Non-pigmented ciliary epithelial cell (primary cell): ENCODE measurements around the gene MRPL21.
"Not testable (repeated sequence)": the region's sequence is repeated elsewhere in the genome, so short reads cannot be mapped to it uniquely, and the experiment has no call there.

Source experiments
- DNase-seq: peaks from one replicate; pipeline ENCODE4 v3.0.0-alpha.2; 2010; ENCODE audit warnings: low read depth

MRPL21 gene

DNA sequence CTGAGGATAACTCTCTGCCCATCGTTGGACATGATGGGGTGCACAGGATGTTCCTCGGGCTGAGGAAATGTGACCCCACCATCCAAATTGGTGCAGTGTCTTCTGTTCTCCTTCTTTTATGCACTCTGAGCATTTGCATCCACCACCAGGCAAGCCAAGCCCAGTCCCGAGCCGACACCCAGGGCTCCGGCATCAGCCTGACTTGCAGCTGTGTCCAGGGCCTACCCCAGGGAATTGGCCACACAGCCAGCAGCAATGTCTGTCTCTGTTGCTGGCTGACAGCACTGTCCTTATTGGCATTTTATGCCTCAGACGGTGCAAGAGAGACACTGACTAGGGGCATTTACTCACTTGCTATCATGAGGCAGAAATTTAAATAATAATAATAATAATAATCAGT is 36.6 kb downstream of the MRPL21 start:
- DNase-seq = no peak

DNA sequence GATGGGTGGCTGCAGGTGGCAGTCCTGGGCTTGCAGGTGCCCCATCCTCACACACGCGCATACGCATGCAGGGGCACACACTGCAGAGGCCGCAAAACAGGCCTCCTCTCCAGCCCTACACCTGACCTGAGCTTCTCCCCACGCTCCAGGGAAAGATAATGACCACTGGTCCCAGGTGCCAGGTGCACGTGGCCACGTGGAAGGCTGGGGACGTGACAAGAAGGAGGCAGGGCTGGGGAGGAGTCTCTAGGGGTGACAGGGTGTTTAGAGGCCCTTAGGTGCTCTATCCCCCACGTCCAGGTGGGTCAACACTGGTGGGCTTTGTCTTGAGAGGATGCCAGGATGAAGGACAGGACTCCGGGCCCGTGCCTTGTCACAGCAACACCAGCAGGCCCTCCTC is 38.4 kb downstream of the MRPL21 start:
- no peak for DNase-seq

DNA sequence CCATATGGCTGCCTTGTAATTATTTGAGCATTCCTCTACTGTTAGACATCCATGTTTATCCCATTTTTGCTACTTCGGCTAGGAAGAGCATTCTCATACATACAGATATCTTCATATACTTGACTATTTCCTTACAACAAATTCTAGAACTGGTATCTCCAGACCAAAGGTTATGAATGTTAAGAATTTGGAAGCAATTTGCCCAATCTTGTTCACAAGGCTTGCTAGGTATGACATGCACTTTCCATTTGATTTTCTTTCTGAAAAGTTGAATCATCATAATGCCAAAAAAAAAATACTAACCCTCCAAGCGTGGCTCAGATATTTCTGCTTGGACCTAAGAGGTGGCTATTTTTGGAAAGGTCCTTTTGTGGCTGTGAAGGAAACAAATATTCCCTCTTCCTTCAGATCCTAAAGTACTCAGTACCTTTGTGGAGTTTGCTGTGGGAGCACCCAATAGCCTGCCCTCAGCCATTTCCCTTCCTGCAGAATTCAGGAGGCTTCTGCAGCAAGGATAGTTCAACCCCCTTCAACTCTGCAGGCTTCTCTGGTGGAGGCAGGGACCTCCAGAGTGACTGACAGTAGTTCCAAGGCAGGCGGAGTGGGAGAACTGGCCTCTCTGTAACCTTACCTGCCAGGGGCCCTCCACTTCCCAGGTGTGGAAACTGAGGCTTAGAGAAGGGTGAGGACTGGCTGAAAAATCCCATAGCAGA is 39.9 kb downstream of the MRPL21 start:
- DNase-seq = no peak

DNA sequence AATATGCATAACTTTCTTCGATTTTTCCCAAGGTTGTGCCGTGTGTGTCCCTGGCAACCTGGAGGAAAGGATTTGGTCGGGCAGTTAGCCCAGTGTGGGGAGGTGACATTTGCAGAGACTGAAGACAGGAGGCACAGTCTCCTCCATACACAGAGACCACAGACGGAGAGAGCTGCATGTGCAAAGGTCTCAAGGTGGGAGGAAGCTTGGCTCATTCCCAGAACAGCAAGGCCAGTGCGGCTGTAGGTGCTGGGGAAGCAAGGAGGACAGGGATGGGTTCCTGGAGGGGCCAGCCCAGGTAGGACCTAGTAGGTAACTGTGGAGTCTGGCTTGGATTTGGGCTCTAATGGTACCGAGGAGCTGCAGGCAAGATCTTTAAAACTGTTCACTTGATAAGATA is 41.2 kb downstream of the MRPL21 start:
- no peak for DNase-seq

DNA sequence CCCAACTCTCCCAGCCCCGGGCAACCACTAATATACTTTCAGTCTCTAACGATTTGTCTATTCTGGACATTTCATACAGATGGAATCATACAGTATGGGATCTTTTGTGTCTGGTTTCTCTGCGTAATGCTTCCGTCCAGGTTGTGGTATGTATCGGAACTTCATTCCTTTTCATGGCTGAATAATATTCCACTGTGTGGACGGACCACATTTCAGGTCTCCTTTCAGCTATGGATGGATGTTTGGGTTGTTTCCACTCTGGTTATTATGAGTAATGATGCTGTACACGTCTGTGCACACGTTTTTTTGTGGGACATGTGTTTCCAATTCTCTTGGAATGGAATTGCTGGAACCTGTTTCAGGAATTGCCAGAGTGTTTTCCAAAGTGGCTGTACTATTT is 44.5 kb downstream of the MRPL21 start:
- no peak for DNase-seq

DNA sequence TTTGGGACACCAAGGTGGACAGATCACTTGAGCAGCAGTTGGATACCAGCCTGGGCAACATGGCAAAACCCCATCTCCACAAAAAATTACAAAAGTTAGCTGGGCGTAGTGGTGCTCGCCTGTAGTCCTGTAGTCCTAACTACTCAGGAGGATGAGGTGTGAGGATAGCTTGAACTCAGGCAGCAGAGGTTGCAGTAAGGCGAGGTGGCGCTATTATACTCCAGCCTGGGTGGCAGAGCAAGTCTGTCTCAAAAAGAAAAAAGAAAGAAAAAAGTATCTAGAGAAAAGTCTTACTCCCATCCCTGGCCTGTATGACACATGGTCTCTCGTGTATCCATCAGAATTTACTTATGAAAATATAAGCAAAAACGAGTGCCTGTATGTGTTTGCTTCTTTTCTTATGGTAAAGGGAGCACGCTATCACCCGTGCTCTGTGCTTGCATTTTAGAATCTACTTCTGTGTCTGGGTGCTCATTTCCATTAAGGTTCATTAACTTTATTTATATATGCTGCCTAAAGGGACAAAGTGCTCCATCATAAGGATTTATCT is 46.5 kb downstream of the MRPL21 start:
- DNase-seq = no peak

DNA sequence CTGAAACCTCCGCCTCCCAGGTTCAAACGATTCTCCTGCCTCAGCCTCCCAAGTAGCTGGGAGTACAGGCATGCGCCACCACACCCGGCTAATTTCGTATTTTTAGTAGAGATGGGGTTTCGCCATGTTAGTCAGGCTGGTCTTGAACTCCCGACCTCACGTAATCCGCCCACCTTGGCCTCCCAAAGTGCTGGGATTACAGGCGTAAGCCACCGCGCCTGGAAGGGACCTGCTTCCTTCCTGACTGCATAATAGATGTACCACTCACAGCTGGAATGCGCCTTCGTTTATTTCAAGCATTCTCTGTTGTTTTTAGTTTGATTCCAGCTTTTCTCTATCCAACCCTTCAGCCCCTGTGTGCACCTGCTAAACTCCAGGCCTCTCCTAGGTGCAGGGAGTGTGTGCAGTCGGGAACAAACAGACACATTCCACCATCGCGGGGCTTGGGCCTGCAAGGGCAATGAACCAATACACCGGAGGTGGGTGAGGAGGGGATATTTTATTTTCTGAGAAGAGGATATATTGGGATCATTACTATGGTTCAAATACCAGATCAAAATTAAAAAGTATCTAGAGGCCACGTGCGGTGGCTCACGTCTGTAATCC is 47.1 kb downstream of the MRPL21 start:
- DNase-seq = not testable (repeated sequence)

DNA sequence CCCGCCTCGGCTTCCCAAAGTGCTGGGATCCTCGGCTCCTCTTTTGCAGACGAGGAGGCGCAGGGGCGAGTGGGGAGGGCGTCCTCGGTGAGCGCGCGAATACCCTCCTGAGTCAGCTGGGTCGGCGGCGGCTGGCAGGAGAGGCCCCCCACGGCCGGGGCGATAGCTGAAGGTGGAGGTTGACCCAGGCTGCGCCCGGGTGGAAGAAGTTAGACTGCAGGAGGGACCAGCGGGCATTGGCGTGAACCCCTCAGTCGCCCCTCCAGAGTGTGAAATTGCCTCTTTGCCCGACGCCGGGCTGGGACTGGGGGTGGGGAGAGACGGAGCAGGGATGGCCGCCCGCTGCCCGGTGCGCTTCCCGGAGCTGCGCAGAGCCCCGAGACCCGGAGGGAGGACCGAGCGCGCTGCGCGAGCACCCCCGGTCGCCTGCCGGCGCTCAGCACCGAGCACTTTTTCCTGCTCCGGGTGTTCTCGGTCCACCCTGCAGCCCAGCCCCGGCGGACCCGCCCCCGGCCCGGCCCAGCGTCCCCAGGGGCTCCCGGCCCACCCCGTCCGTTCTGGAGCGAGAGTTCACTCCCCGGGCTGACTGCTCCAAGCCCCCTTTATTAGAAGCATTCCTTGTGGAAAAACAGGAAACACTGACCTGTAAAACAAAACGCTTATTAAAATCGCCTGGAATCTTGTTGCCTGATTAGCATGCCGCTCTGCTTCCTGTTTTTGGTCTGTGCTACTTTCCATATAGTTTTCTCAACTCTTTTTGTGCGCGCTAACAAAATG is 48.2 kb downstream of the MRPL21 start:
- DNase-seq = no peak

DNA sequence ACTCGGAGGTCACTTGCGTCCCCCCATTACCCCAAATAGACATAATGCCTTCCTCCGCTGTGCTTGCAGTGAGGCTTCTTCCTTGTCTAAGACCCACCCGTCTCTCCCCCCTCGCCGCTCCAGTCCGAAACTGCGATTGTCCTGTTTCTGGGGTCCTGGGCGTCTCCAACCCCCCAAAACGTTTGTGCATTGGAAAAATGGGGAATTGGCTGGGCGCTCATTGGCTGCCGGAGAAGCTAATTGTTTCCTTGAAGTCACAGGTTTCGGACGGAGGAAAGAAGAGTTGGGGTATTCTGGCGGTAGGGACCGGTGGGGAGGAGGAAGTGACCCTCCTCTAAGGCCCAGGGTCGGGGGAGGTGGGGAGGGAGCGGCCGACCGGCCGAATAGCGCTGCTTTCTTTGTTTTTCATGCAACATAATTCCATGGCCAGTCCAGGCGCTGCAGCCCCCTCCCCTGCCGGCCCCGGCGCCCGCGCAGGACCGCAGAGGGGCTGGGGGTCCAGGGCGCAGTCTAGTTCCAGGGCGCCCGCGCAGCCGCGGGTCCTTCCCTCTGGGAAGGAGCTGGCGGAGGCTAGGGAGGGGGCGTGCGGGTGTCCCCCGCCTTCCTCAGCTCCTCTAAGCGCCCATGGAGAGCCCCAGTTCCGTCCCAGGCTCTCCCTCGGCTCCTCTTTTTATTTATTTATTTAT is 49.2 kb downstream of the MRPL21 start:
- no peak for DNase-seq

DNA sequence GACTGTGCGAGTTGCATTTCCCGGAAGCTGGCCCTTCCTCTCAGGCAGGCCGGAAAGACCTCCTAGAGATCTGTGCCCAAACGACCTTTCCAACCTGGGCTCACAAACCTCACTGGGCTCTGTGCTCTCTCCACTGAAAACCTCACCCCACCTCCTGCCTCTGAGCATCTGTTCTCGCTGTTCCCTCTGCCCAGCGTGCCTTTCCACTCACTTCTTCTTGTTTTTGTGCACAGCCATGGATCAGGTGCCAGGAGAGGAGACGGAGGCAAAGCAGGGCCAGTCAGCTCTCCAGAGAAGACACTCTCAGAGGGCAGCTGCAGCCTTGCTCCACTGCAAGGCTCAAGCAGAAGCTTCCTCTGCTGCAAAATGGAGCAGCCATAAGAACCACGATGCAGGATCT is 51.0 kb downstream of the MRPL21 start:
- DNase-seq = no peak

DNA sequence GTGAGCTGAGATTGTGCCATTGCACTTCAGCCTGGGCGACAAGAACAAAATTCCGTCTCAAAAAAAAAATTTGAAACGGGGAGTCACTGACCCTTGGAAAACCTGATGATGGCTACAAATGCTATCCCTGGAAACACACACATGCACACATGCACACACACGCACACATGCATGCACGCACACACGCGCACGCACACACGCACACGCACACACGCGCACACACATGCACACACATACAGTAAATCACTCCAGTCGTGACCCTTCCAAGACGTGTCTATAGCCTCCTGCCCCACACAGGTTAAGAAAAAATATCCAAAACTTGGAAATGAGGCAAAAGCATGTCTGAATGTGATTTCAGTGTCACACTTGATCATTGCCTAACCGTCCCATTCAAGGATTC is 55.2 kb downstream of the MRPL21 start:
- DNase-seq = no peak

DNA sequence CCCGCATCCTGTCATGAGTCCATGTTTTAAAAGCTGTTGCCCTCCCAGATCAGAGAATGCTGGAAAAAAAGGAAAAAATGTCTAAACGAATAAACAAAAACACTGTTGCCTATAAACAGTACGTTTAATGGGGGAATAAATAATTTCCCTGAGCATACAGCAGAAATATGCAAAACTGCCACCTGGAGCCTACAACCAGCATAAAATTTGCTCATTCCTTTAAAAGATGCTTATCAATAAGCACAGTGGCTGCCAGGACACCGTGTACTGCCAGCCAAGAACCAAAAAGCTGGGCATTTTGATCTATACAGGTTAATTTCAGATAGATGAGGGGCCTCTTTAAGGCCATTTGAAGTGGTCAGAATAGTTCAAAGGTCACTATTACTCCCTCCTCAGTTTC is 56.2 kb downstream of the MRPL21 start:
- DNase-seq = no peak

DNA sequence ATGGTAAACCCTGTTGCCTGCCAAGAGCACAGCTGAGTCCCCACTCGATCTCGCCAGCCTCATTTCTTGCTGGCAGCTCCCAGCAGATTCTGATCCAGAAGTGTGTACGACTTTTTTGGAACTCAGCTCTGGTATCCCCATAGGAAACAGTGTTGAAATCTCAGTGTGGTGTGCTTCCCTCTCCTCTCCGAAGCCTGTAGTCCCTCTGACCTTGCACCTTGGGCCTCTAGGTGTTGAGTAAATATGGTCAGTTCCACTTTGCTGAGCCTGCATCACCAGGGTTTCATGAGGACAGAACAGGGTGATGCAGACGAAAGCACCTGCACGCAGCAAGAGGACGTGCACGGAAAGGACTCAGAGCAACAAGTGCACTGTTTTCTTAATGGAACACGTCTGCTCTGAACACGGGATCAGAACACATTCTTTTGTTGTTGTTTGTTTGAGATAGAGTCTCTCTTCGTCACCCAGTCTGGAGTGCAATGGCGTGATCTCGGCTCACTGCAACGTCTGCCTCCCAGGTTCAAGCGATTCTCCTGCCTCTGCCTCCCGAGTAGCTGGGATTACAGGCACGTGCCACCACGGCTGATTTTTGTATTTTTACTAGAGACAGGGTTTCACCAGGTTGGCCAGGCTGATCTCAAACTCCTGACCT is 58.2 kb downstream of the MRPL21 start:
- no peak for DNase-seq

DNA sequence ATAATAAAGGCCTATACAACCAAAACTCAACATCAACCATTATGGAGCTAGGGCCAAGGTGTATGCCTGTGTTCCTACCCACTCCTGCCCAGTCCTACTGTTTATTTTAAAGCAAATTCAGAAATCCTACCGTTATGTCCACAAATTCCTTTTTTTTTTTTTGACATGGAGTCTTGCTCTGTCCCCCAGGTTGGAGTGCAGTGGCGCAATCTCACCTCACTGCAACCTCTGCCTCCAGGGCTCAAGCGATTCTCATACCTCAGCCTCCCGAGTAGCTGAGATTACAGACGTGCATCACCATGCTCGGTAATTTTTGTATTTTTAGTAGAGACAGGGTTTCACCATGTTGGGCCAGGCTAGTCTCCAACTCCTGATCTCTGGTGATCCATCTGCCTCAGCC is 58.8 kb downstream of the MRPL21 start:
- no peak for DNase-seq

DNA sequence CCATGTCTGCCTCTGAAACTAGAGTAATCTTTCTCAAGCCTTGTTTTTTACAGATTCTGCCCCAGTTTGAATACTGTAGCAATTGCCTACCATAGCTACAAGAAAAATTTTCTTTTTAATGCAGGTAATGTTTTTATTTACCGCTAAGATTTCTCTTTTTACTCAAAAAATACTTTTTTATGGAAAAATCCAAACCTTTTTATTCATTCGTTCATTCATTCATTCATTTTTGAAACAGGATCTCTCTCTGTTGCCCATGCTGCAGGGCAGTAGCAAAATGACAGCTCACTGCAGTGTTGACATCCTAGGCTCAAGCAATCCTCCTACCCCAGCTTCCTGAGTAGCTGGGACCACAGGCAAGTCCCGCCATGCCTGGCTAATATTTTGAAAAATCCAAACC is 59.3 kb downstream of the MRPL21 start:
- DNase-seq = no peak

DNA sequence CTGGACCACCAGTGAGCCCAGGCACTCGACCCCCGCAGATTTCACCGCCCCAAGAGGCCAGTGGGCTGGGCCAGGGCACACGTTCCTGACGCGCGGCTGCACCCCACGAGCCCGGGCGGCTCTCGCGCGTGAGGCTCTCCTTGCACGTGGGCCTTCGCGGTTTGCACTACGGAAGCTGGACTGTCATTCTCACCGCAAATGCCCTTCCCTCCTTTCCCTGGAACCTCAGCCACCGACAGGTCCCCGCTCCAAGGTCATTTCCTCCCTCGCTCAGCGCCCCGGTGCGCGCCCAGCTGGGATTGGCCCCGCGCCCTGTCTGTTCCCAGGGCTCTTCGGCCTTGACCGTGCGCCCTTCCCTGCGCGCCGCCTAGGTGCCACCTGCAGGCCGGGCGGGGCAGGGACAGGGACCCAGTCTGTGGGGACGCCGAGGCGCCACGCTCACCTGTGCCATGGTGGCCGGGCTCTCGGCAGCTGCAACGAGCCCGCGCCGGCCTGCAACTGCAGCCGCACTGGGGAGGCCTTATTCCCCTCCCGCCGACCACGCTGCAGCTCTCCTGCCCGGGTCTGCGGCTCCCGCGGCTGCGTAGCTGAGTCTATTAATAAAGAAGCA is 59.8 kb downstream of the MRPL21 start:
- DNase-seq = no peak

DNA sequence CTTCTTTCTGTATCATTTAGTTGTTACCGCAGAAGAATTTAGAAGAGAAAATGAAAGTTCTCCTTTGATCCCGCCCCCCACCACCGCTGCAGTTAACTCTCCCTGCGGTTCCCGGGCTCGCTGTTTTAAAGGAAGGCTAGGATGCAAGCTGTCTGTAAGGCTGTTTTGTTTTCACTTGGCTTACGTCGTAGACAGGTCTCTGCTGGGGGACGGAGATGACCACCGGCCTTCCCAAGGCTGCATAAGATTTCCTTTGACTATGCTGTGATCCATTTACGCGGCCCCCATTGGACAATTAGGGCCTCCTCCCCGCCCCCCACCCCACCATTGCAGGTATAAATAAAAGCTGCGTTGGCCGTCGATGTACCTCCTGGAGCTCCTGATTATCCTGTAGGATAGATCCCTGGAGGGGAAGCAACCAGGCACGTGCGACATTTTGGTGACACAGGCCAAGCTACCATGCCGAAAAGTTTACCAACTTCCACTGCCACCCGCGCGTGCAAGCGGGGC is 60.5 kb downstream of the MRPL21 start:
- DNase-seq = no peak

DNA sequence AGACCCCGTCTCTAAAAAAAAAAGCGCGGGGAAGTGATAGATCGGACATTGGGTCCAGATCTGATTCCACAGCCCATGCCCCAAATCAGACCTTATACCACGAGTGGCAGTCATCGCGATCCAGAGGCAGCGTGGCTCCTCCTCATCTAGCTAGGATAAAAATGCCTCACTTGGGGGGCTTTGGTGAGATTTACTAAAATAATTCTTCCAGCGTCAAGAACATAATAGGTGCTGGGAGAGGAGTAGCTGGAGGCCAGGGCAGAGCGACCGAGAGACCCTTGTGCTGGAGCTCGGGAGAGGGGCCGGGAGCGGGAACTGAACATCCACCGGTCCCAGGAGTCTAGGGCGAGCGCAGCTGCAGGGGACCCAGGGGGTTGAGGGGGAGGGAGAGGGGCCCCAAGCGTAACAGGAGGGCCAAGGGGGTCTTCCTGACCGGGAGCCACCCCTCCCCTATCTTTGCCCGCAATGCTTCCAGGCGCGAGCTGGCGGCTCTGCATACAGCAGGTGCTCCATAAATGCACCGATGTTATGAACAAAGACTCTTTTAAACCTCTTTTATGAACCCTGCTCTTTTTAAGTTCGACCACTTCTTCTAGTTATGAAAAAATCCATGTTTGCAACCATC is 61.1 kb downstream of the MRPL21 start:
- DNase-seq = no peak

DNA sequence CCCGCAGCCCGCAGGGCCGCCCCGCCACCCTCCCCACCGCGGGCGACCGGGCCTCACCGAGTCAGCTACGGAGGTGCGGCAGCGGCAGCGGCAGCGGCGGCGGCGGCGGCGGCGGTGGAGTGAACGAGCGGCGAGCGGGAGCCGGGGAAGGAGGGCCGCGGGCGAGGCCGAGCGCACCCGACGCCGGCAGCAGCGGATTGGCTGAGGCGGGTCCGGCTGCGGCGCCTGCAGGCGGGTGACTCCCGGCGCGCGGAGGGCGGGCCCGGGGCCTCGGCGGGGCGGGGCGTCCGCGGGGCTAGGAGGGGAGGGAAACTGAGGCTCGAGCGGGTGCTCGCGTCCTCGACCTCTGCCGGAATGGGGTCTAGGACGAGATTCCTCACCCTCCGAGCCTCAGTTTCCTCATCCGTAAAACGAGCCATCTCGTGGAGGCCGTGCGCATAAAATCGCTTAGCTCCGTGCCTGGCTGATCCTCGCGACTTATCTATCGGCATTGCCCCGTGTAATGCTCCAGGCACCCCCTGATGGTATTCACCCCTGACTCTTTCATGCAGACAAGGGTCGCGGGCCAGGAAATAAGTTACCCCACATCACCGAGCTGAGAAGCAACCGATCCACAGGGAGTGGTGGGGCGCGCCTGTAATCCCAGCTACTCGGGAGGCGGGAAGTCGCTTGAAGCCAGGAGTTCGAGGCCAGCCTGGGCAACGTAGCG is 61.8 kb downstream of the MRPL21 start, which contains the start of gene CPT1A:
Gene CPT1A, minus strand, starts transcription at position 199 of the 709 bp plus-strand sequence. CDS start 26,442 bp downstream, outside the sequence.
- no peak for DNase-seq
